ENCODE results near the gene ZNF280B.
"Not testable (repeated sequence)": the region's sequence is repeated elsewhere in the genome, so short reads cannot be mapped to it uniquely, and the experiment has no call there.

ZNF280B gene

GRCh38 chr22:22462813-22463567 lies 45.6 kb downstream of the ZNF280B start:
- no peak for DNase-seq

GRCh38 chr22:22461583-22461982 lies 47.0 kb downstream of the ZNF280B start:
- DNase-seq: no peak

GRCh38 chr22:22461111-22461510 lies 47.4 kb downstream of the ZNF280B start:
- no peak for DNase-seq

GRCh38 chr22:22460635-22461034 lies 47.9 kb downstream of the ZNF280B start:
- no peak for DNase-seq

GRCh38 chr22:22460060-22460459 lies 48.5 kb downstream of the ZNF280B start:
- no peak for DNase-seq

- no peak for DNase-seq
These were observed 49.5 kb downstream of the ZNF280B start for GRCh38 chr22:22458896-22459588.

- no peak for DNase-seq
These were observed 50.2 kb downstream of the ZNF280B start for GRCh38 chr22:22458387-22458786.

- DNase-seq: no peak
These were observed 53.5 kb downstream of the ZNF280B start for GRCh38 chr22:22454997-22455396.

- no peak for DNase-seq
These were observed 55.4 kb downstream of the ZNF280B start for GRCh38 chr22:22452996-22453686.

- DNase-seq: no peak
These were observed 56.3 kb downstream of the ZNF280B start for GRCh38 chr22:22452211-22452610.

GRCh38 chr22:22450343-22450839 lies 58.2 kb downstream of the ZNF280B start:
- no peak for DNase-seq

- DNase-seq: no peak
These were observed 58.7 kb downstream of the ZNF280B start for GRCh38 chr22:22449819-22450218.

GRCh38 chr22:22446517-22446916 lies 62.0 kb downstream of the ZNF280B start:
- DNase-seq: no peak

- DNase-seq: not testable (repeated sequence)
These were observed 64.4 kb downstream of the ZNF280B start for GRCh38 chr22:22444007-22444589.

- DNase-seq: no peak
These were observed 65.4 kb downstream of the ZNF280B start for GRCh38 chr22:22442928-22443709.

- DNase-seq: not testable (repeated sequence)
These were observed 66.9 kb downstream of the ZNF280B start for GRCh38 chr22:22441626-22442025.

- DNase-seq: no peak
These were observed 68.4 kb downstream of the ZNF280B start for GRCh38 chr22:22440188-22440587.
